Duodenal mucosa (tissue), 2 donors: ENCODE data around the gene ARIH1.
"Not testable (repeated sequence)": the region's sequence is repeated elsewhere in the genome, so short reads cannot be mapped to it uniquely, and the experiment has no call there.

Experiments
- H3K27ac ChIP-seq: one replicate; pipeline ENCODE4 v1.7.0; 2013; ENCODE audit warnings: low read depth, low read length
- H3K27me3 ChIP-seq, 2 donors: one replicate each; pipeline ENCODE4 v1.7.0; 2013; ENCODE audit warnings: low read length in 2 of 2, control low read depth in 1 of 2; ENCODE audit not compliant: insufficient read depth in 2 of 2, control insufficient read depth in 1 of 2
- H3K36me3 ChIP-seq, 2 donors: one replicate each; pipeline ENCODE4 v1.7.0; 2013; ENCODE audit warnings: low read length in 2 of 2, control low read depth in 1 of 2; ENCODE audit not compliant: insufficient read depth in 2 of 2, control insufficient read depth in 1 of 2
- H3K4me1 ChIP-seq, 2 donors: one replicate each; pipeline ENCODE4 v1.7.0; 2013; ENCODE audit warnings: low read length in 2 of 2, control low read depth in 1 of 2; ENCODE audit not compliant: insufficient read depth in 2 of 2, control insufficient read depth in 1 of 2
- H3K4me3 ChIP-seq, 2 donors: one replicate each; pipeline ENCODE4 v1.7.0; 2013; ENCODE audit warnings: low read length in 2 of 2, low read depth in 1 of 2
- H3K9ac ChIP-seq, 2 donors: one replicate each; pipeline ENCODE4 v1.7.0; 2013; ENCODE audit warnings: low read length in 2 of 2, low read depth in 1 of 2
- H3K9me3 ChIP-seq, 2 donors: one replicate each; pipeline ENCODE4 v1.7.0; 2013; ENCODE audit warnings: low read length in 2 of 2, control low read depth in 1 of 2; ENCODE audit not compliant: control insufficient read depth in 1 of 2

Gene ARIH1

DNA sequence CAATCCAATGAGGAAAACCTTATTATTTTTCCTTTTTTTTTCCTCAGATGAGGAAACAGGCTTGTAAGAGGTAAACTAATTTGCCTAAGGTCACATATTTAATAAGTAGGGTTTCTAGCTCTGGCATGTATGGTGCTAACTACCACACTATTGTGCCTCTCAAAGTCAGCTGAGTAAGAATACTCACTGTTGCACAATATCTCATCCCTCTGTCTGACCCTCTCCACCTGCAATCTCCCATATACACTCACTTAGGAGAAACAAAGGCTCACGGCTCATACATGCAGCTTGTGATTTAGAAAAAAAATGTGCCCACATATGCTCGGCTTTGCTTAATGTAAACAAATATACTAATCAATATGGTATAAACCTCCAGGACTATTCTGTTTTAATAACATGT, 10.4 kb upstream of the ARIH1 start:
- Histone ChIP-seq H3K4me3 (no peak overlapping the region), H3K9me3 (no peaks in the 10 kb centered on the region), H3K27ac (no peak overlapping the region), H3K36me3 (no peaks in the 10 kb centered on the region), H3K9ac (no peak overlapping the region), H3K27me3 (no peaks in the 10 kb centered on the region), H3K4me1 (peaks cover 3 to 8% of the 10 kb centered on the region in 2 donors)

GRCh38 chr15:72464251-72464650, 9.9 kb upstream of the ARIH1 start:
- Histone ChIP-seq H3K4me1 (peaks cover 3 to 8% of the 10 kb centered on the region in 2 donors), H3K4me3 (no peak overlapping the region), H3K9me3 (no peaks in the 10 kb centered on the region), H3K27me3 (no peaks in the 10 kb centered on the region), H3K9ac (no peak overlapping the region), H3K27ac (no peak overlapping the region), H3K36me3 (no peaks in the 10 kb centered on the region)

DNA sequence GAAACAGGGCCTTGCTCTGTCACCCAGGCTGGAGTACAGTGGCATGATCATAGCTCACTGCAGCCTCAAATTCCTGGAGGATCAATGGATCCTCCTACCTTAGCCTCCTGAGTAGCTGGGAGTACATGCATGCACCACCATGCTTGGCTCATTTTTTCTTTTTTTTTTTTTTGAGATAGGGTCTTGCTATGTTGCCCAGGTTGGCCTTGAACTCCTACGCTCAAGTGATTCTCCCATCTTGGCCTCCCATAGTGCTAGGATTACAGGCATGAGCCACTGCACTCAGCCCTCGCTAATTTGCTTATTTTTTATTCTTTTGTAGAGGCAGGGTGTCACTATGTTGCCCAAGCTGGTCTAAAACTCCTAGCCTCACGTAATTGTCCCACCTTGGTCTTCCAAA, 6.0 kb upstream of the ARIH1 start:
- Histone ChIP-seq H3K27ac (no peak overlapping the region), H3K4me1 (peaks cover 7 to 9% of the 10 kb centered on the region in 2 donors), H3K4me3 (no peak overlapping the region), H3K27me3 (no peaks in the 10 kb centered on the region), H3K9me3 (no peaks in the 10 kb centered on the region), H3K9ac (no peak overlapping the region), H3K36me3 (no peaks in the 10 kb centered on the region)

- Histone ChIP-seq H3K36me3 (peaks cover 0 to 2% of the 10 kb centered on the region in 2 donors), H3K9me3 (no peaks in the 10 kb centered on the region), H3K27me3 (no peaks in the 10 kb centered on the region), H3K27ac (peak overlapping the region; percentile 99), H3K9ac (peak overlapping the region; percentile 97 to 99), H3K4me3 (peak overlapping the region; percentile 85 to 98), H3K4me1 (peaks cover 16 to 31% of the 10 kb centered on the region in 2 donors)
These were observed 1.0 kb upstream of the ARIH1 start for GRCh38 chr15:72472992-72473610.

- peaks cover 16 to 31% of the 10 kb centered on the region in 2 donors for H3K4me1 ChIP-seq
- peak overlapping the region; percentile 97 to 99 for H3K9ac ChIP-seq
These were observed 359 bp downstream of the ARIH1 start for GRCh38 chr15:72474466-72474911.

GRCh38 chr15:72474912-72475628, 940 bp downstream of the ARIH1 start:
- Histone ChIP-seq H3K4me3 (peak overlapping the region; percentile 85 to 98), H3K9me3 (no peaks in the 10 kb centered on the region), H3K4me1 (peaks cover 16 to 31% of the 10 kb centered on the region in 2 donors)

More at GRCh38 chr15:72474466-72474911, 359 bp downstream of the ARIH1 start:
- Histone ChIP-seq H3K27ac (peak overlapping the region; percentile 99), H3K4me3 (peak overlapping the region; percentile 85 to 98), H3K27me3 (no peaks in the 10 kb centered on the region), H3K36me3 (peaks cover 0 to 2% of the 10 kb centered on the region in 2 donors), H3K9me3 (no peaks in the 10 kb centered on the region)

DNA sequence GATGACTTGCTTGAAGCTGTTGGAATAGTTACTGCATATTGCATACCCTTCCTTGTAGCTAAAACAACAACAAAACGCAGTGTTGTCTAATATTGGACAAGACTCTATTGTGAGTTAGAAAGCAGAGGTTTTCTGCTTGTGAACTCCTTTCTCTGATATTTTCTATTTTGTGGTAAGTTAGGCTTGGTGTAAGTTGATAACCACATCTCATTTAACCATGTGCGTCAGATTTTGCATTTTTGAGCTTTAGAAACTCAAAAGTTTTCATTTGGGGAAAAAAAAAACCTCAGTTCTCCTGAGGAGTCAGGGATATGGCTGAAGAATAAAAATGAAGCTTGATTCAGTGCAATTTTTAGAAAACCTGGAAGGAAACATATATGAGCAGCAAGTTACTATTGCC, 1.5 kb downstream of the ARIH1 start:
- Histone ChIP-seq H3K9me3 (no peaks in the 10 kb centered on the region), H3K4me3 (peak overlapping the region; percentile 85 to 98), H3K36me3 (peaks cover 0 to 4% of the 10 kb centered on the region in 2 donors), H3K9ac (peak overlapping the region; percentile 97 to 99), H3K27ac (peak overlapping the region; percentile 99), H3K27me3 (no peaks in the 10 kb centered on the region), H3K4me1 (peaks cover 16 to 31% of the 10 kb centered on the region in 2 donors)

More at GRCh38 chr15:72474912-72475628, 940 bp downstream of the ARIH1 start:
- Histone ChIP-seq H3K27me3 (no peaks in the 10 kb centered on the region), H3K27ac (peak overlapping the region; percentile 99), H3K36me3 (peaks cover 0 to 2% of the 10 kb centered on the region in 2 donors), H3K9ac (peak overlapping the region; percentile 97 to 99)

DNA sequence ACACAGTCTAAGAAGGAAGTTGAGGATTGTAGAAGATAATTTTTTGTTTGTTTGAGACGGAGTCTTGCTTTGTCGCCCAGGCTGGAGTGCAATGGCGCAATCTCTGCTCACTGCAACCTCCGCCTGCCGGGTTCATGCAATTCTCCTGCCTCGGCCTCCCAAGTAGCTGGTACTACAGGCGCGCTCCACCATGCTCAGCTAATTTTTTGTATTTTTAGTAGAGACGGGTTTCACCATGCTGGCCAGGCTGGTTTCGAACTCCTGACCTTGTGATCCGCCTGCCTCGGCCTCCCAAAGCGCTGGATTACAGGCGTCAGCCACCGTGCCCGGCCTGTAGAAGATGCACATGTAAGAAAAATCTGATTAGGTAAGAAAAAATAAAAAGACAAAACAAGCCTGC, 2.2 kb downstream of the ARIH1 start:
- not testable (repeated sequence) for H3K27me3 ChIP-seq, H3K9me3 ChIP-seq, H3K36me3 ChIP-seq, H3K27ac ChIP-seq
- H3K4me3 ChIP-seq, result peak overlapping the region; percentile 85 to 98
- H3K9ac ChIP-seq, result peak overlapping the region; percentile 97 to 99
- H3K4me1 ChIP-seq, result peaks cover 16 to 31% of the 10 kb centered on the region in 2 donors

DNA sequence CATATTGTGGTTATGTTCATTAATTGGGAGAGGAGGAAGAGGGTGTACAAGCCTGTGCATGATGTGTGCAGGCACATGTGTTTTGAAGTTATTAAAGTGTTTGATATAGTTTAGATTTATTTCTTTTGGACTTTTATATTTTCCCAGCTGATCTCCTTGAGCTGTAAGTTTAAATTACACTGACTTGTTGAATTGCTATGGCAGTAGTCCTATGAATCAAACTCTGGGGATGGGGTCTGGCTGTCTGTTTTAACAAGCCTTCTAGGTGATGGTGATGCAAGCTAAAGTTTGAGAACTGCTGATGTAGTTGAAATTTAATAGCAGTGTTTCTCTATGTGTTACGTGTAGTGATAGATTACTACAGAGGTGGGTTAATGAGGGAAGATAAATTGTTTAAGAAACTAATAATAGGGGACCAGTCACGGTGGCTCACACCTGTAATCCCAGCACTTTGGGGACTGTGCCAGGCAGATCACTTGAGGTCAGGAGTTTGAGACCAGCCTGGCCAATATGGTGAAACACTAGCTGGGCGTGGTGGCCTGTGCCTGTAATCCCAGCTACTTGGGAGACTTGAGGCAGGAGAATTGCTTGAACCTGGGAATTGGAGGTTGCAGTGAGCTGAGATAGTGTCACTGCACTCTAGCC, 7.0 kb downstream of the ARIH1 start:
- no peak overlapping the region for H3K4me3 ChIP-seq
- H3K27me3 ChIP-seq, result no peaks in the 10 kb centered on the region
- H3K27ac ChIP-seq, result no peak overlapping the region
- peaks cover 14 to 17% of the 10 kb centered on the region in 2 donors for H3K4me1 ChIP-seq
- no peaks in the 10 kb centered on the region for H3K9me3 ChIP-seq
- H3K9ac ChIP-seq, result no peak overlapping the region
- H3K36me3 ChIP-seq, result peaks cover 0 to 13% of the 10 kb centered on the region in 2 donors

- Histone ChIP-seq H3K4me3 (no peak overlapping the region), H3K27me3 (no peaks in the 10 kb centered on the region), H3K27ac (no peak overlapping the region), H3K4me1 (peaks cover 5 to 8% of the 10 kb centered on the region in 2 donors), H3K36me3 (peaks cover 0 to 11% of the 10 kb centered on the region in 2 donors), H3K9ac (no peak overlapping the region), H3K9me3 (no peaks in the 10 kb centered on the region)
These were observed 8.1 kb downstream of the ARIH1 start for GRCh38 chr15:72482275-72482674.
